Vagina (tissue), 2 donors: Measurements from ENCODE around the gene DHX58.

ENCODE experiments used
- CTCF ChIP-seq, 3 experiments: fragments of 450-650 bp in 2 of 3; fragments of 200-600 bp in 1 of 3; sonication (generic) in 1 of 3; IDR thresholded peaks; one replicate each; pipeline ENCODE4 v1.5.1; 2017 to 2019; ENCODE audit warnings: antibody characterized with exemption in 3 of 3, mild to moderate bottlenecking in 2 of 3, moderate library complexity in 2 of 3
- POLR2A ChIP-seq, 2 donors: fragments of 450-650 bp; IDR thresholded peaks; one replicate each; pipeline ENCODE4 v1.6.1; 2017; ENCODE audit warnings: antibody characterized with exemption in 2 of 2, mild to moderate bottlenecking in 2 of 2, moderate library complexity in 2 of 2
- POLR2AphosphoS5 ChIP-seq, 2 donors: sonication (generic); formaldehyde crosslinking; IDR thresholded peaks; one replicate each; pipeline ENCODE4 v1.9.0; 2017; ENCODE audit warnings: antibody characterized with exemption in 2 of 2, mild to moderate bottlenecking in 2 of 2, low read depth in 1 of 2; ENCODE audit not compliant: insufficient read depth in 1 of 2

GRCh38 chr17:42118126-42118510 is 5.6 kb upstream of the DHX58 start:
- TF ChIP-seq CTCF (IDR thresholded peaks at IDR 0.05): no peak
- TF ChIP-seq POLR2A (IDR thresholded peaks at IDR 0.05): no peak
- TF ChIP-seq POLR2AphosphoS5 (IDR thresholded peaks at IDR 0.05; ENCODE audit: insufficient read depth in 1 of 2, low read depth in 1 of 2): no peak
